ENCODE results near the gene KIF5B. TPM values are rescaled to one million over a fixed set of nuclear protein-coding genes. Genes with fewer than 3 reads are reported as not detected.

KIF5B gene
- total RNA-seq, 4 donors from 2014 or later = 83.6 to 115 (median 92.1) TPM

DNA sequence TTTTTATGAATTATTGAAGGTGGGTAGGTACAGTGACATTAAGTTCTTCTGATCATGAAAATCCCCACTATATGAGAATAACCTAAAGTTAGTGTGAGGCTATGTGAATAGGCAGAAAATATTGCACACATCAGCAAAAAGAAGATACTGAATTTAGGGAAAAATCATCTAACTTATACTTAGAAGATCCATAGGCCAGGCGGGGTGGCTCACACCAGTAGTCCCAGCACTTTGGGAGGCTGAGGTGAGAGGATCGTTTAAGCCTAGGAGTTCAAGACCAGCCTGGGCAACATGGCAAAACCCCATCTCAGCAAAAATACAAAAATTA, 78.1 kb downstream of the KIF5B start:
- H3K27ac ChIP-seq = no peak overlapping the region
- H3K27me3 ChIP-seq = no peaks in the 10 kb centered on the region
- no peak for DNase-seq
- no peak overlapping the region for H3K4me3 ChIP-seq (replicated peaks in 1 of 3)
- H3K36me3 ChIP-seq = no peaks in the 10 kb centered on the region
- WGBS, 2 donors = 47 to 69% methylated on average over 2 of the region's 2 CpGs
- no peak for TF ChIP-seq POLR2A (IDR thresholded peaks at IDR 0.05)
- TF ChIP-seq, protein P1, sequence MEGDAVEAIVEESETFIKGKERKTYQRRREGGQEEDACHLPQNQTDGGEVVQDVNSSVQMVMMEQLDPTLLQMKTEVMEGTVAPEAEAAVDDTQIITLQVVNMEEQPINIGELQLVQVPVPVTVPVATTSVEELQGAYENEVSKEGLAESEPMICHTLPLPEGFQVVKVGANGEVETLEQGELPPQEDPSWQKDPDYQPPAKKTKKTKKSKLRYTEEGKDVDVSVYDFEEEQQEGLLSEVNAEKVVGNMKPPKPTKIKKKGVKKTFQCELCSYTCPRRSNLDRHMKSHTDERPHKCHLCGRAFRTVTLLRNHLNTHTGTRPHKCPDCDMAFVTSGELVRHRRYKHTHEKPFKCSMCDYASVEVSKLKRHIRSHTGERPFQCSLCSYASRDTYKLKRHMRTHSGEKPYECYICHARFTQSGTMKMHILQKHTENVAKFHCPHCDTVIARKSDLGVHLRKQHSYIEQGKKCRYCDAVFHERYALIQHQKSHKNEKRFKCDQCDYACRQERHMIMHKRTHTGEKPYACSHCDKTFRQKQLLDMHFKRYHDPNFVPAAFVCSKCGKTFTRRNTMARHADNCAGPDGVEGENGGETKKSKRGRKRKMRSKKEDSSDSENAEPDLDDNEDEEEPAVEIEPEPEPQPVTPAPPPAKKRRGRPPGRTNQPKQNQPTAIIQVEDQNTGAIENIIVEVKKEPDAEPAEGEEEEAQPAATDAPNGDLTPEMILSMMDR (IDR thresholded peaks at IDR 0.05) = no peak
- intact Hi-C loops (cut with DNase I) = no loop called here
- no peaks in the 10 kb centered on the region for H3K9me3 ChIP-seq
- H3K4me1 ChIP-seq = peaks cover 0 to 4% of the 10 kb centered on the region in 2 donors

DNA sequence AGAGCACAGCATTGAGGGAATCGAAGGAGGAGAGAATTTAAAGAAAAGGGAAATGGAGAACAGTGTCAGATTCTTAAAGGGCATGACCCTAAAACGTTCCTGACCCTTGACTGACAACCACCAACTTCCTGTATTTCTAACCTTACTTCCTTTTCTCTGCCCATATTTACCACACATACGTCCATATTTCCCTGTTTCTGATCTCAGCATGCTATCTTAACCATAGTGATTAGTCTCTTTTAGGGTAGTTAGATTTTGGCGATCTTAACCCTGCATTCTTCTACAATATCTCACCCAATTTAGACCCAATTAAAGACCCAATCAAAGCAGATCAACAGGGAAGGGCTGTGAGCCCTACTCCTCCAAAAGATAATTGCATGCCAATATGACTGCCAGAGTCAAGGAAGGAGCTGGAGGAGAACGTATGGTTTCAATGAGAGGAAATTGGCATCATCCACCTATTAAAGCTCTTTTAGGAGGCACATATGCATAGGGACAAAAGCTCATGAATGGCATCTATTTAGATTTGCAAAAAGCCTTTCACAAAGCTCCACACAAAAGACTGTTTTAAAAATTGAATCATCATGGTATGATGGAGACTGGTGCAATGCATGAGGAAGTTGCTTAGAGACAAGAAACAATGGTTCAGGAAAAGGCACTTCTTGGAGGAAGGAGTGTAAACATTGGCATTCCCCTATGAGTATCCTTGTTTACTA, 78.6 kb downstream of the KIF5B start:
- no peak for DNase-seq
- no peaks in the 10 kb centered on the region for H3K27me3 ChIP-seq
- no peak overlapping the region for H3K4me3 ChIP-seq (replicated peaks in 1 of 3)
- no peak overlapping the region for H3K27ac ChIP-seq
- H3K9me3 ChIP-seq = no peaks in the 10 kb centered on the region
- TF ChIP-seq, protein P1 (IDR thresholded peaks at IDR 0.05) = no peak
- TF ChIP-seq POLR2A (IDR thresholded peaks at IDR 0.05) = no peak
- WGBS, 2 donors = 78% methylated on average over 5 of the region's 5 CpGs
- no peaks in the 10 kb centered on the region for H3K36me3 ChIP-seq
- intact Hi-C loops (cut with DNase I) = no loop called here
- peaks cover 0 to 4% of the 10 kb centered on the region in 2 donors for H3K4me1 ChIP-seq

DNA sequence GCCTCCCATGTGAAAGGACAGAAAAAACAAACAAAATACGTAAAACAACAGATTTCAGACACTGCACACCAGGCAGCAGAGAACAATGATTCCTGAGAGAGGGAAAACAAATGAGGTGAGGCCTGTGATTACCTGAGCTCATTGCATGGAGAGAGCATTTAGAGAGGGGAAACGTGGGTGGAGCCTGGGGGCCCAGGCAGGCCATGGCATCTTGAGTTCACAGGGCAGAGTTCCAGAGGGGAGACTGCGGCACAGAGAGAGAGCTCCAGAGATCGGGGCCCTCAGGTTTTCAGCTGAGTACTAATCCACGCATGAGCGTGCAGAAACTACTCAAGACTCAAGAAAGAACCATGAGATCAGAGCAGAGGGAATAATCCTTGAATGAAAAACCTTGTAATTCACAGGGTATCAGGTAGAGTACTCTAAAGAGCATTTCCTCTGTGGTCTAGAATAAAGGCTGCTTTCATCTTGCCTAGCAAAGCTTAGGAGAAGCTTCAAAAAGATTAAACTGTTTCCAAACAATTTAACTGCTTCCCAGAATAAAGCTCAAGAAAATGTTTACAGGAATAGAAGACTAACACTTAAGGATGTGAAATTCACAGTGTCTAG, 81.0 kb downstream of the KIF5B start:
- peak; percentile 75 to 80 for DNase-seq
- Histone ChIP-seq H3K4me1 (peaks cover 0 to 4% of the 10 kb centered on the region in 2 donors), H3K27me3 (no peaks in the 10 kb centered on the region), H3K27ac (peak overlapping the region in 1 of 3 donors; percentile 36), H3K4me3 (replicated peaks in 1 of 3) (no peak overlapping the region), H3K9me3 (no peaks in the 10 kb centered on the region), H3K36me3 (no peaks in the 10 kb centered on the region)
- WGBS, 2 donors = 43 to 52% methylated on average over 6 of the region's 6 CpGs
- TF ChIP-seq POLR2A (IDR thresholded peaks at IDR 0.05) = no peak
- TF ChIP-seq, protein P1 (IDR thresholded peaks at IDR 0.05) = no peak
- intact Hi-C loops (cut with DNase I) = no loop called here

DNA sequence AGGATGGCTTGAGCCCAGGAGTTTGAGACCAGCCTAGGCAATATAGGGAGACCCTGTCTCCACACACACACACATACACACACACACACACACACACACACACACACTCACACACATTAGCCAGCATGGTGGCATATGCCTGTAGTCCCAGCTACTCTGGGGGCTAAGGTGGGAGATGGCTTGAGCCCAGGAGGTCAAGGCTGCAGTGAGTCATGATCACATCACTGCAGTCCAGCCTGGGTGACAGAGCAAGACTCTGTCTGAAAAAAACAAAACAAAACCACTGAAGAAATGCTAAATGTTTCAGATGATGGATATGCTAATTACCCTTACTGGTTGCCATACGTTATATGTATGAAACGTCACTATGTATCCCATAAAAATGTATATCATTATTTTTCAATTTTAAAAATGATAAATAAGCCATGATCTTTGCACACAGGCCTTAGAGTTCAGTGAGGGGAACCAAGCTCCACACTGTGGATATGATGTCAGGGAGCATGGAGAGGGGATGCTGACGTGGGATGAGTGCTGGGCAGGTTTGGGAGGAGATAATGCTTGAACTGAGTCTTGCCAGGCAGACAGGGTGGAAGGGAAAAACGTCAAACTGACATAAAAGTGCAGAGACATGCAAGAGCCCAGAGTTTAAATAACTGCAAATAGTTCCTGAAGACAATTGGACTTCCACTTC, 81.6 kb downstream of the KIF5B start:
- DNase-seq = no peak
- H3K4me3 ChIP-seq (replicated peaks in 1 of 3) = no peak overlapping the region
- WGBS, 2 donors = 78 to 80% methylated on average over 4 of the region's 4 CpGs
- no peaks in the 10 kb centered on the region for H3K27me3 ChIP-seq
- intact Hi-C loops (cut with DNase I) = no loop called here
- H3K27ac ChIP-seq = peak overlapping the region in 1 of 3 donors; percentile 36
- peaks cover 0 to 4% of the 10 kb centered on the region in 2 donors for H3K4me1 ChIP-seq
- no peak for TF ChIP-seq POLR2A (IDR thresholded peaks at IDR 0.05)
- TF ChIP-seq, protein P1 (IDR thresholded peaks at IDR 0.05) = no peak
- H3K36me3 ChIP-seq = no peaks in the 10 kb centered on the region
- no peaks in the 10 kb centered on the region for H3K9me3 ChIP-seq

Measured in thyroid gland (tissue), 4 donors.